CMK (cell line): ENCODE results near the gene INO80B.
"Not testable (repeated sequence)": the region's sequence is repeated elsewhere in the genome, so short reads cannot be mapped to it uniquely, and the experiment has no call there.

Experiments used
- DNase-seq: peaks from one replicate; pipeline ENCODE4 v3.0.0-alpha.2; 2010; ENCODE audit warnings: low read depth

The INO80B gene

GRCh38 chr2:74450570-74451190 is 4.2 kb upstream of the INO80B start:
- DNase-seq = no peak

GRCh38 chr2:74457129-74457548 is 2.3 kb downstream of the INO80B start:
- no peak for DNase-seq

- DNase-seq = no peak
These were observed 2.8 kb downstream of the INO80B start for GRCh38 chr2:74457549-74458131.

GRCh38 chr2:74458132-74458937 is 3.4 kb downstream of the INO80B start, which contains the start of gene WBP1:
TSS of gene WBP1 (plus strand) at chr2:74458438. CDS start at chr2:74458603, 165 bp downstream.
- DNase-seq = peak; percentile 99

- DNase-seq = no peak
These were observed 4.1 kb downstream of the INO80B start for GRCh38 chr2:74458938-74459363.

- DNase-seq = not testable (repeated sequence)
These were observed 4.7 kb downstream of the INO80B start for GRCh38 chr2:74459503-74460118.

- not testable (repeated sequence) for DNase-seq
These were observed 5.3 kb downstream of the INO80B start for GRCh38 chr2:74460187-74460586.

- DNase-seq = no peak
These were observed 6.5 kb downstream of the INO80B start for GRCh38 chr2:74461187-74462053.

- DNase-seq = no peak
These were observed 7.3 kb downstream of the INO80B start for GRCh38 chr2:74462054-74462785.

- DNase-seq = no peak
These were observed 7.9 kb downstream of the INO80B start for GRCh38 chr2:74462786-74463105.

GRCh38 chr2:74464406-74464805 is 9.5 kb downstream of the INO80B start:
- no peak for DNase-seq

GRCh38 chr2:74470742-74471141 is 15.9 kb downstream of the INO80B start:
- not testable (repeated sequence) for DNase-seq

GRCh38 chr2:74471332-74472065 is 16.6 kb downstream of the INO80B start:
- DNase-seq = no peak

GRCh38 chr2:74472086-74472944 is 17.4 kb downstream of the INO80B start, which contains the start of gene MRPL53:
TSS of gene MRPL53 (minus strand) at chr2:74472680. CDS start at chr2:74472660, 20 bp downstream.
- peak; percentile 95 for DNase-seq

- no peak for DNase-seq
These were observed 18.0 kb downstream of the INO80B start for GRCh38 chr2:74472945-74473258.

- no peak for DNase-seq
These were observed 19.6 kb downstream of the INO80B start for GRCh38 chr2:74474481-74474880.

GRCh38 chr2:74474899-74475298 is 20.0 kb downstream of the INO80B start:
- no peak for DNase-seq

- DNase-seq = no peak
These were observed 26.5 kb downstream of the INO80B start for GRCh38 chr2:74481431-74481830.
